Mesendoderm (in vitro differentiated cells): ENCODE measurements around the gene TSC2.

ENCODE experiments used
- DNase-seq: peaks from one replicate; pipeline ENCODE4 v3.0.0; 2013
- H2AK5ac ChIP-seq: 2 replicates; pipeline ENCODE4 v1.6.1; 2013; ENCODE audit warnings: low read length, inconsistent platforms
- H2BK120ac ChIP-seq: 2 replicates; pipeline ENCODE4 v1.6.1; 2013; ENCODE audit warnings: low read depth, mild to moderate bottlenecking, low read length, moderate library complexity, mixed read lengths
- H2BK15ac ChIP-seq: replicated peaks from 2 replicates; pipeline ENCODE4 v1.6.1; 2013; ENCODE audit warnings: low read depth, mild to moderate bottlenecking, moderate library complexity
- H2BK5ac ChIP-seq: 2 replicates; pipeline ENCODE4 v1.6.1; 2013; ENCODE audit warnings: low read length, inconsistent platforms
- H3K18ac ChIP-seq: 2 replicates; pipeline ENCODE4 v1.6.1; 2013; ENCODE audit warnings: mild to moderate bottlenecking, low read length, mixed read lengths
- H3K23ac ChIP-seq: one replicate; pipeline ENCODE4 v1.6.1; 2013; ENCODE audit warnings: low read length
- H3K27ac ChIP-seq: 2 replicates; pipeline ENCODE4 v1.5.1; 2013; ENCODE audit warnings: low read depth, mild to moderate bottlenecking, inconsistent platforms, low read length, moderate library complexity
- H3K27me3 ChIP-seq: 2 replicates; pipeline ENCODE4 v1.6.1; 2013; ENCODE audit warnings: low read length, control low read depth, mild to moderate bottlenecking, inconsistent platforms; ENCODE audit not compliant: insufficient read depth, poor library complexity
- H3K36me3 ChIP-seq: 2 replicates; pipeline ENCODE4 v1.6.1; 2013; ENCODE audit warnings: low read length, inconsistent platforms; ENCODE audit not compliant: control insufficient read depth, insufficient read depth
- H3K4ac ChIP-seq: one replicate; pipeline ENCODE4 v1.6.1; 2013; ENCODE audit warnings: low read depth, mild to moderate bottlenecking, low read length, moderate library complexity
- H3K4me1 ChIP-seq: 2 replicates; pipeline ENCODE4 v1.6.1; 2013; ENCODE audit warnings: low read depth, low read length, inconsistent platforms; ENCODE audit not compliant: control insufficient read depth
- H3K4me2 ChIP-seq: 2 replicates; pipeline ENCODE4 v1.6.1; 2013; ENCODE audit warnings: low read length
- H3K4me3 ChIP-seq: 2 replicates; pipeline ENCODE4 v1.5.1; 2013; ENCODE audit warnings: mild to moderate bottlenecking, low read length
- H3K56ac ChIP-seq: one replicate; pipeline ENCODE4 v1.6.1; 2013; ENCODE audit warnings: low read length
- H3K79me1 ChIP-seq: 2 replicates; pipeline ENCODE4 v1.6.1; 2013; ENCODE audit warnings: low read length, inconsistent platforms
- H3K79me2 ChIP-seq: 2 replicates; pipeline ENCODE4 v1.6.1; 2013; ENCODE audit warnings: mild to moderate bottlenecking, low read length; ENCODE audit not compliant: control insufficient read depth, insufficient read depth
- H3K9ac ChIP-seq: 2 replicates; pipeline ENCODE4 v1.6.1; 2013; ENCODE audit warnings: low read length, inconsistent platforms
- H4K5ac ChIP-seq: one replicate; pipeline ENCODE4 v1.6.1; 2013; ENCODE audit warnings: low read length
- H4K8ac ChIP-seq: one replicate; pipeline ENCODE4 v1.6.1; 2013; ENCODE audit warnings: low read depth, mild to moderate bottlenecking, control low read depth, low read length, moderate library complexity
- WGBS: extraction: QIAGEN DNeasy Blood & Tissue Kit; methylation state at CpG from one replicate; pipeline ENCODE4 v1.1.7; 2013; ENCODE audit warnings: low lambda C conversion rate, missing lambda C conversion rate; ENCODE audit not compliant: insufficient coverage; ENCODE audit errors: extremely low coverage; 5-methylcytosine and 5-hydroxymethylcytosine counted together

Gene TSC2

GRCh38 chr16:2027024-2028010 is 20.5 kb upstream of the TSC2 start:
- peak overlapping the region; percentile 67 for H3K56ac ChIP-seq
- no peak overlapping the region for H2BK5ac ChIP-seq
- H3K27ac ChIP-seq, result no peak overlapping the region
- no peak overlapping the region for H2AK5ac ChIP-seq
- no peak overlapping the region for H2BK120ac ChIP-seq
- no peak overlapping the region for H4K5ac ChIP-seq
- no peaks in the 10 kb centered on the region for H3K27me3 ChIP-seq
- H2BK15ac ChIP-seq, result no peak overlapping the region
- no peak overlapping the region for H3K4me3 ChIP-seq
- H3K4me2 ChIP-seq, result peak overlapping the region; percentile 36
- no peak overlapping the region for H3K4ac ChIP-seq
- no peak for DNase-seq
- H4K8ac ChIP-seq, result no peak overlapping the region
- no peaks in the 10 kb centered on the region for H3K79me1 ChIP-seq
- no peaks in the 10 kb centered on the region for H3K79me2 ChIP-seq
- H3K4me1 ChIP-seq, result no peaks in the 10 kb centered on the region
- H3K23ac ChIP-seq, result no peak overlapping the region
- H3K36me3 ChIP-seq, result no peaks in the 10 kb centered on the region
- WGBS, result no CpG with 5 or more reads among the region's 76 CpGs
- H3K18ac ChIP-seq, result no peak overlapping the region
- peak overlapping the region; percentile 53 for H3K9ac ChIP-seq

GRCh38 chr16:2028146-2028545 is 19.6 kb upstream of the TSC2 start:
- Histone ChIP-seq H3K9ac (no peak overlapping the region), H3K56ac (no peak overlapping the region), H3K4ac (no peak overlapping the region), H2BK120ac (no peak overlapping the region), H2AK5ac (no peak overlapping the region), H3K4me2 (no peak overlapping the region), H3K27ac (no peak overlapping the region), H3K36me3 (no peaks in the 10 kb centered on the region), H3K79me1 (no peaks in the 10 kb centered on the region), H3K79me2 (no peaks in the 10 kb centered on the region), H2BK5ac (no peak overlapping the region), H3K4me3 (no peak overlapping the region), H3K4me1 (no peaks in the 10 kb centered on the region), H2BK15ac (no peak overlapping the region), H3K27me3 (no peaks in the 10 kb centered on the region), H3K23ac (no peak overlapping the region), H4K8ac (no peak overlapping the region), H3K18ac (no peak overlapping the region), H4K5ac (no peak overlapping the region)
- no CpG with 5 or more reads among the region's 3 CpGs for WGBS
- DNase-seq, result no peak

- Histone ChIP-seq H3K4ac (no peak overlapping the region), H4K5ac (no peak overlapping the region), H3K18ac (no peak overlapping the region), H2BK120ac (no peak overlapping the region), H3K27me3 (no peaks in the 10 kb centered on the region), H3K36me3 (no peaks in the 10 kb centered on the region), H3K4me2 (no peak overlapping the region), H2BK5ac (no peak overlapping the region), H3K23ac (no peak overlapping the region), H3K79me2 (no peaks in the 10 kb centered on the region), H3K27ac (no peak overlapping the region), H3K4me3 (no peak overlapping the region), H3K9ac (no peak overlapping the region), H3K56ac (no peak overlapping the region), H3K79me1 (no peaks in the 10 kb centered on the region), H4K8ac (no peak overlapping the region), H2BK15ac (no peak overlapping the region), H2AK5ac (no peak overlapping the region), H3K4me1 (no peaks in the 10 kb centered on the region)
- DNase-seq, result no peak
- no CpG with 5 or more reads among the region's 18 CpGs for WGBS
These were observed 19.1 kb upstream of the TSC2 start for GRCh38 chr16:2028620-2029220.

- no peak overlapping the region for H3K4me2 ChIP-seq
- no peak overlapping the region for H4K5ac ChIP-seq
- H3K27me3 ChIP-seq, result no peaks in the 10 kb centered on the region
- WGBS, result no CpG with 5 or more reads among the region's 22 CpGs
- no peaks in the 10 kb centered on the region for H3K79me1 ChIP-seq
- H3K36me3 ChIP-seq, result no peaks in the 10 kb centered on the region
- H3K79me2 ChIP-seq, result no peaks in the 10 kb centered on the region
- no peak overlapping the region for H3K4me3 ChIP-seq
- H3K9ac ChIP-seq, result no peak overlapping the region
- H3K23ac ChIP-seq, result no peak overlapping the region
- no peak overlapping the region for H2BK120ac ChIP-seq
- H3K4me1 ChIP-seq, result no peaks in the 10 kb centered on the region
- no peak overlapping the region for H2BK5ac ChIP-seq
- no peak overlapping the region for H3K27ac ChIP-seq
- H3K18ac ChIP-seq, result no peak overlapping the region
- no peak for DNase-seq
- no peak overlapping the region for H2AK5ac ChIP-seq
- no peak overlapping the region for H2BK15ac ChIP-seq
- H4K8ac ChIP-seq, result no peak overlapping the region
- no peak overlapping the region for H3K4ac ChIP-seq
- H3K56ac ChIP-seq, result no peak overlapping the region
These were observed 18.4 kb upstream of the TSC2 start for GRCh38 chr16:2029350-2029749.

GRCh38 chr16:2030036-2030435 is 17.7 kb upstream of the TSC2 start:
- Histone ChIP-seq H4K5ac (no peak overlapping the region), H3K4ac (no peak overlapping the region), H3K4me1 (no peaks in the 10 kb centered on the region), H3K23ac (no peak overlapping the region), H3K27me3 (no peaks in the 10 kb centered on the region), H3K4me3 (no peak overlapping the region), H3K56ac (no peak overlapping the region), H3K79me2 (no peaks in the 10 kb centered on the region), H2BK15ac (no peak overlapping the region), H2BK5ac (no peak overlapping the region), H3K18ac (no peak overlapping the region), H3K9ac (no peak overlapping the region), H3K36me3 (no peaks in the 10 kb centered on the region), H4K8ac (no peak overlapping the region), H2BK120ac (no peak overlapping the region), H3K79me1 (no peaks in the 10 kb centered on the region), H3K4me2 (no peak overlapping the region), H2AK5ac (no peak overlapping the region), H3K27ac (no peak overlapping the region)
- no CpG with 5 or more reads among the region's 11 CpGs for WGBS
- no peak for DNase-seq
